Smooth muscle cell (in vitro differentiated cells): Measurements from ENCODE around the gene ITPR1. TPM values are rescaled to one million over a fixed set of nuclear protein-coding genes. Genes with fewer than 3 reads are reported as not detected.

Experiments
- DNase-seq: peaks from one replicate; lab custom pipeline; 2025; ENCODE audit not compliant: unreplicated experiment; lab: John Stamatoyannopoulos, UW
- H2AFZ ChIP-seq: fragments of 200-600 bp; sonication (generic); 2 replicates; pipeline ENCODE4 v1.6.0; 2016; ENCODE audit warnings: antibody characterized with exemption, low read depth, mild to moderate bottlenecking
- H3F3A ChIP-seq: fragments of 200-600 bp; sonication (generic); 2 replicates; pipeline ENCODE4 v1.6.0; 2017; ENCODE audit warnings: antibody characterized with exemption, low read depth
- H3K27ac ChIP-seq: fragments of 200-600 bp; sonication (generic); 2 replicates; pipeline ENCODE4 v1.5.1; 2016; ENCODE audit warnings: low read depth, mild to moderate bottlenecking
- H3K27me3 ChIP-seq: fragments of 200-600 bp; sonication (generic); 2 replicates; pipeline ENCODE4 v1.6.1; 2016; ENCODE audit warnings: low read depth, mild to moderate bottlenecking
- H3K36me3 ChIP-seq: fragments of 200-600 bp; sonication (generic); 2 replicates; pipeline ENCODE4 v1.5.1; 2016; ENCODE audit warnings: low read depth
- H3K4me1 ChIP-seq: fragments of 200-600 bp; sonication (generic); 2 replicates; pipeline ENCODE4 v1.5.1; 2016; ENCODE audit warnings: low read depth
- H3K4me2 ChIP-seq: fragments of 200-600 bp; sonication (generic); 2 replicates; pipeline ENCODE4 v1.6.0; 2016; ENCODE audit warnings: mild to moderate bottlenecking
- H3K4me3 ChIP-seq: fragments of 200-600 bp; sonication (generic); 2 replicates; pipeline ENCODE4 v1.5.1; 2016; ENCODE audit warnings: mild to moderate bottlenecking
- H3K79me2 ChIP-seq: fragments of 200-600 bp; sonication (generic); 2 replicates; pipeline ENCODE4 v1.6.0; 2016; ENCODE audit warnings: low read depth, mild to moderate bottlenecking
- H3K9ac ChIP-seq: fragments of 200-600 bp; sonication (generic); 2 replicates; pipeline ENCODE4 v1.6.0; 2016; ENCODE audit warnings: low read depth
- H3K9me3 ChIP-seq: fragments of 200-600 bp; sonication (generic); replicated peaks from 2 replicates; pipeline ENCODE4 v1.5.1; 2016; ENCODE audit warnings: low read depth
- H4K20me1 ChIP-seq: fragments of 200-600 bp; sonication (generic); 2 replicates; pipeline ENCODE4 v1.6.0; 2016; ENCODE audit warnings: low read depth
- CTCF ChIP-seq: fragments of 200-600 bp; sonication (generic); IDR thresholded peaks from 2 replicates; pipeline ENCODE4 v1.5.1; 2017; ENCODE audit warnings: borderline replicate concordance, mild to moderate bottlenecking, antibody characterized with exemption; ENCODE audit not compliant: insufficient read depth, poor library complexity, severe bottlenecking
- WGBS: methylation state at CpG from one replicate; pipeline ENCODE4 v1.1.7; 2016; ENCODE audit warnings: low lambda C conversion rate; 5-methylcytosine and 5-hydroxymethylcytosine counted together
- polyA plus RNA-seq: library from polyadenylated mRNA; unstranded; fragments of >200 nt; fragmentation: Nextera tagmentation; extraction: Ambion mirVana; gene quantifications from 2 replicates; pipeline ENCODE4 v1.2.1, GENCODE V29; 2016
- total RNA-seq: library from RNA; depleted of rRNA; stranded (reverse); fragments of >200 nt; gene quantifications from 2 replicates; pipeline ENCODE4 v1.2.3, GENCODE V29; 2014

The ITPR1 gene
- total and polyA plus RNA-seq, 2 experiments from 2014 or later = 16.4 to 28.6 TPM

- no peak for TF ChIP-seq CTCF
- no peaks in the 10 kb centered on the region for H3K9me3 ChIP-seq
Observed at GRCh38 chr3:4813909-4814304, 320.8 kb downstream of the ITPR1 start.

GRCh38 chr3:4814305-4814903, 321.3 kb downstream of the ITPR1 start:
- WGBS = 31% methylated on average over 20 of the region's 20 CpGs
- H3F3A ChIP-seq = peaks cover 30% of the 10 kb centered on the region
- peaks cover 11% of the 10 kb centered on the region for H3K4me1 ChIP-seq
- peak overlapping the region; percentile 19 for H3K4me3 ChIP-seq
- H4K20me1 ChIP-seq = no peaks in the 10 kb centered on the region
- peak overlapping the region; percentile 79 for H3K4me2 ChIP-seq
- peaks cover 15% of the 10 kb centered on the region for H3K36me3 ChIP-seq
- H3K9ac ChIP-seq = peak overlapping the region; percentile 92
- no peak for TF ChIP-seq CTCF
- H3K9me3 ChIP-seq = no peaks in the 10 kb centered on the region
- DNase-seq = no peak
- H3K27me3 ChIP-seq = no peaks in the 10 kb centered on the region
- peaks cover 31% of the 10 kb centered on the region for H3K79me2 ChIP-seq
- H3K27ac ChIP-seq = peak overlapping the region; percentile 100
- H2AFZ ChIP-seq = no peak overlapping the region

More at GRCh38 chr3:4813909-4814304, 320.8 kb downstream of the ITPR1 start:
- DNase-seq = no peak
- WGBS = 10% methylated on average over 6 of the region's 6 CpGs
- Histone ChIP-seq H3K79me2 (peaks cover 31% of the 10 kb centered on the region), H3K36me3 (peaks cover 15% of the 10 kb centered on the region), H3K9ac (peak overlapping the region; percentile 92), H3K4me2 (peak overlapping the region; percentile 79), H4K20me1 (no peaks in the 10 kb centered on the region), H3K4me3 (peak overlapping the region; percentile 19), H3K4me1 (peaks cover 6% of the 10 kb centered on the region), H3K27ac (peak overlapping the region; percentile 100), H3F3A (peaks cover 26% of the 10 kb centered on the region), H3K27me3 (no peaks in the 10 kb centered on the region), H2AFZ (no peak overlapping the region)

- Histone ChIP-seq H3K27ac (peak overlapping the region; percentile 100), H3K36me3 (peaks cover 15% of the 10 kb centered on the region), H3K4me2 (peak overlapping the region; percentile 79), H3K79me2 (peaks cover 31% of the 10 kb centered on the region), H2AFZ (no peak overlapping the region), H3K9ac (peak overlapping the region; percentile 92), H3F3A (peaks cover 36% of the 10 kb centered on the region), H3K9me3 (no peaks in the 10 kb centered on the region), H4K20me1 (no peaks in the 10 kb centered on the region), H3K4me3 (peak overlapping the region; percentile 19), H3K27me3 (no peaks in the 10 kb centered on the region), H3K4me1 (peaks cover 17% of the 10 kb centered on the region)
- DNase-seq = no peak
- TF ChIP-seq CTCF = no peak
- 92% methylated on average over 13 of the region's 13 CpGs for WGBS
Observed at GRCh38 chr3:4814904-4815574, 321.9 kb downstream of the ITPR1 start.
